ENCODE data around the gene FAM24B. TPM values are rescaled to one million over a fixed set of nuclear protein-coding genes. Genes with fewer than 3 reads are reported as not detected.

FAM24B gene
- total and polyA plus RNA-seq, 7 donors = 0.46 to 1.1 (median 0.93) TPM; not detected in 1

DNA sequence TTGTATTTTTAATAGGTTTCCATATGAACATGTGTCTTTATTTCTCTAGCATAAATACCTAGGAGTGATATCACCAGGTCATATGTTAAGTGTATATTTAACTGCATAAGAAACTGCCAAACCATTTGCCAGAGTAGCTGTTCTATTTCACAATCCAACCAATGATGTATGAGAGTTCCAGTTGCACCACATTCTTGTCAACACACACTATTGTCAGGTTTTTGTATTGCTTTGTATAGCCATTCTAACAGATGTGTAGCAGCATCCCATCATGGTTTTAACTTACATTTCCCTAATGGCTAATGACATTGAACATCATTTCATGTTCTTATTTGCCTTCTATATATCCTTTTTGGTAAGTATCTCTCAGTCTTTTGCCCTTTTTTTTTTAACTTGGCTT is 37.8 kb downstream of the FAM24B start:
- H3K36me3 ChIP-seq (ENCODE audit: insufficient read depth in 1 of 2, low read depth in 1 of 2) = no peaks in the 10 kb centered on the region
- peaks cover 6% of the 10 kb centered on the region for H3K9me3 ChIP-seq
- no peaks in the 10 kb centered on the region for H3K27me3 ChIP-seq (ENCODE audit: insufficient read depth in 3 of 3, low read length in 2 of 3)
- intact Hi-C loops (cut with DNase I) = no loop called here
- H3K4me1 ChIP-seq = no peaks in the 10 kb centered on the region
- DNase-seq (no peak), ATAC-seq (no peak)
- no peak overlapping the region for H3K27ac ChIP-seq
- TF ChIP-seq, protein P1, sequence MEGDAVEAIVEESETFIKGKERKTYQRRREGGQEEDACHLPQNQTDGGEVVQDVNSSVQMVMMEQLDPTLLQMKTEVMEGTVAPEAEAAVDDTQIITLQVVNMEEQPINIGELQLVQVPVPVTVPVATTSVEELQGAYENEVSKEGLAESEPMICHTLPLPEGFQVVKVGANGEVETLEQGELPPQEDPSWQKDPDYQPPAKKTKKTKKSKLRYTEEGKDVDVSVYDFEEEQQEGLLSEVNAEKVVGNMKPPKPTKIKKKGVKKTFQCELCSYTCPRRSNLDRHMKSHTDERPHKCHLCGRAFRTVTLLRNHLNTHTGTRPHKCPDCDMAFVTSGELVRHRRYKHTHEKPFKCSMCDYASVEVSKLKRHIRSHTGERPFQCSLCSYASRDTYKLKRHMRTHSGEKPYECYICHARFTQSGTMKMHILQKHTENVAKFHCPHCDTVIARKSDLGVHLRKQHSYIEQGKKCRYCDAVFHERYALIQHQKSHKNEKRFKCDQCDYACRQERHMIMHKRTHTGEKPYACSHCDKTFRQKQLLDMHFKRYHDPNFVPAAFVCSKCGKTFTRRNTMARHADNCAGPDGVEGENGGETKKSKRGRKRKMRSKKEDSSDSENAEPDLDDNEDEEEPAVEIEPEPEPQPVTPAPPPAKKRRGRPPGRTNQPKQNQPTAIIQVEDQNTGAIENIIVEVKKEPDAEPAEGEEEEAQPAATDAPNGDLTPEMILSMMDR (IDR thresholded peaks at IDR 0.05) = no peak
- no peak overlapping the region for H3K4me3 ChIP-seq

DNA sequence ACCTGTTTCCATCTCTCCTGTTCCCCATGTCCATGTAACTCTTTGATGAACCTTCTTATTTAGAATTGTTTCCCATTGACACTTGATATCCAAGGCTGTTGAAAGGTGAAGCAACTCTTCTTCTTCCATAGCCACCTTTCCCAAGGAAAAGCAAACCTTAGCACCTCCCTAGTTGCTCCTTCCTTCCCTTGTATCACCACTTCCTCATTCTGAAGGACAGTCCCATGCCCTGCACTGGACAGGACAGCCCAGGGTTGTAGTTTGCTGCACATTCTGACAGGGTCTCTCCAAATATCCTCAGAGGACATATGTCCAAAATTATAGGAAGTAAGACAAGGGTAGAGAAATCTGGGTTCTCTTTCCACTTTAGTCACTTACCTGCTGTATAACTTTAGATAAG is 39.9 kb downstream of the FAM24B start:
- Histone ChIP-seq H3K36me3 (ENCODE audit: insufficient read depth in 1 of 2, low read depth in 1 of 2) (no peaks in the 10 kb centered on the region), H3K9me3 (peaks cover 6% of the 10 kb centered on the region), H3K4me1 (no peaks in the 10 kb centered on the region), H3K27ac (no peak overlapping the region), H3K27me3 (ENCODE audit: insufficient read depth in 3 of 3, low read length in 2 of 3) (no peaks in the 10 kb centered on the region), H3K4me3 (no peak overlapping the region)
- ATAC-seq = no peak
- no peak for DNase-seq
- intact Hi-C loops (cut with DNase I) = no loop called here
- TF ChIP-seq, protein P1 (IDR thresholded peaks at IDR 0.05) = no peak

DNA sequence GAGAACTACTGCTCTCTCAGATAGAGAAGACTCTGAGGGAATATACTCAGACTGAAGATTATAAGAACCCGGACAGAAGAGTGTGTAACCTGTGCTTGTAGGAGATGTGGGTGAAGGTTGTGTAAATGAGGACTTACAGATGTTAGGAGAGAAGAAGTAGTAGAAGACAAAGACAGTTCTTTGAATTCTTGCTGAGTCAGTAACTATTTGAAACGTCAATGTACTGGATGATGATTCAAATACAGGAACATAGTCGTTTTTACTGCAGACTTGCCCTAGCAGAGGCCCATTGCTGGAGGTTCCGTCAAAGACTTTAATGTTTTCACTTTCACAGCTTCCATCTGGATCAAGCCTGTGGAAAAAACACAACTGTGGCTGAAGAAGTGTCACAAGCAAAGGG is 40.5 kb downstream of the FAM24B start:
- Histone ChIP-seq H3K4me3 (no peak overlapping the region), H3K9me3 (peaks cover 6% of the 10 kb centered on the region), H3K27ac (no peak overlapping the region), H3K4me1 (no peaks in the 10 kb centered on the region), H3K36me3 (ENCODE audit: insufficient read depth in 1 of 2, low read depth in 1 of 2) (no peaks in the 10 kb centered on the region), H3K27me3 (ENCODE audit: insufficient read depth in 3 of 3, low read length in 2 of 3) (no peaks in the 10 kb centered on the region)
- TF ChIP-seq, protein P1 (IDR thresholded peaks at IDR 0.05) = no peak
- ATAC-seq = no peak
- intact Hi-C loops (cut with DNase I) = no loop called here
- DNase-seq = no peak
- WGBS, 3 donors = 77 to 83% (median 81%) methylated on average over 4 of the region's 4 CpGs

DNA sequence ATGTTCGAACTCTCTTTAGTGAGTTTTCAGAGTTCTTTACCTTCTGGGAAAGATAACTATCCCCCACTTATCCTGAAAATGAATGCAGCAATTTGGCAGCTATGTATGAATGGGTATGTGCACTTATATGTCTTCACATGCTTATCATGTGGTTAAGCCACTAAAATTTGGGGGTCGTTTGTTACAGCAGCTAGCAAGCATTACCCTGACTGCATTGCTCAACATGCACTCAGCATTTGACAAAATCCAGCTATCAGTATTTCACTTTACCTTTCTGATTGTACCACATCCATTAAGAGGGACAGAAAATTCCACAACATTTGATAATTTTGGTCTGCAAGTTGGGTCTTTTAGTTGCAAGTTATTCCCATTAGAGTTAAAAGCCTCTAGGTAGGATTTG is 43.5 kb downstream of the FAM24B start:
- WGBS, 3 donors = 88 to 91% (median 89%) methylated on average over 2 of the region's 2 CpGs
- no peak for DNase-seq
- peaks cover 0 to 6% of the 10 kb centered on the region in 2 donors for H3K36me3 ChIP-seq (ENCODE audit: insufficient read depth in 1 of 2, low read depth in 1 of 2)
- H3K4me1 ChIP-seq = no peaks in the 10 kb centered on the region
- intact Hi-C loops (cut with DNase I) = no loop called here
- no peak overlapping the region for H3K27ac ChIP-seq
- TF ChIP-seq, protein P1 (IDR thresholded peaks at IDR 0.05) = no peak
- H3K9me3 ChIP-seq = no peaks in the 10 kb centered on the region
- no peaks in the 10 kb centered on the region for H3K27me3 ChIP-seq (ENCODE audit: insufficient read depth in 3 of 3, low read length in 2 of 3)
- no peak for ATAC-seq
- H3K4me3 ChIP-seq = no peak overlapping the region

DNA sequence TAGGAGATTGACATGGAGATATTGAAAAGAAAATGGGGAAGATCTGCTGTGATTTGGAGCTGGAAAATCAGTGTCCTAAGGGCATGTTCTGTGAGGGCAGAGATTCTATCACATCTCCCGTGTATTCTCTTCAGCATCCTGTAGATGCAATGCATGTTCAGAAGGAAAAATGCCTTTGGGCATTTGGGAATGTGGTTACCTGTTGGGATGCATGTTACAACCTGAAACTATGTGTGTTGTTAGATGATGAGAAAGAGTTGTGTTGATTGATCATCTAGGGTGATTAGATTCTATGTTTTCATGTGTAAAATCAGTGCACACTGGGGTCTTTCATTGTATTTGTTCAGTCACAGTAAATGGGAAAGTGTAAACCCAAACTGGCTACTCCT is 48.4 kb downstream of the FAM24B start:
- 79 to 93% (median 87%) methylated on average over 1 of the region's 1 CpG for WGBS, 3 donors
- Histone ChIP-seq H3K4me3 (no peak overlapping the region), H3K27me3 (ENCODE audit: insufficient read depth in 3 of 3, low read length in 2 of 3) (no peaks in the 10 kb centered on the region), H3K4me1 (no peaks in the 10 kb centered on the region), H3K27ac (no peak overlapping the region), H3K36me3 (ENCODE audit: insufficient read depth in 1 of 2, low read depth in 1 of 2) (peaks cover 0 to 6% of the 10 kb centered on the region in 2 donors), H3K9me3 (no peaks in the 10 kb centered on the region)
- TF ChIP-seq, protein P1 (IDR thresholded peaks at IDR 0.05) = no peak
- no peak for DNase-seq
- intact Hi-C loops (cut with DNase I) = no loop called here
- no peak for ATAC-seq
